GM19035 (cell line): ENCODE data around the gene AOC1.

ENCODE experiments used
- ATAC-seq: cut with Tn5 transposase; IDR thresholded peaks from one replicate; pipeline ENCODE4 v1.9.1; 2021; ENCODE audit not compliant: unreplicated experiment

Gene AOC1

DNA sequence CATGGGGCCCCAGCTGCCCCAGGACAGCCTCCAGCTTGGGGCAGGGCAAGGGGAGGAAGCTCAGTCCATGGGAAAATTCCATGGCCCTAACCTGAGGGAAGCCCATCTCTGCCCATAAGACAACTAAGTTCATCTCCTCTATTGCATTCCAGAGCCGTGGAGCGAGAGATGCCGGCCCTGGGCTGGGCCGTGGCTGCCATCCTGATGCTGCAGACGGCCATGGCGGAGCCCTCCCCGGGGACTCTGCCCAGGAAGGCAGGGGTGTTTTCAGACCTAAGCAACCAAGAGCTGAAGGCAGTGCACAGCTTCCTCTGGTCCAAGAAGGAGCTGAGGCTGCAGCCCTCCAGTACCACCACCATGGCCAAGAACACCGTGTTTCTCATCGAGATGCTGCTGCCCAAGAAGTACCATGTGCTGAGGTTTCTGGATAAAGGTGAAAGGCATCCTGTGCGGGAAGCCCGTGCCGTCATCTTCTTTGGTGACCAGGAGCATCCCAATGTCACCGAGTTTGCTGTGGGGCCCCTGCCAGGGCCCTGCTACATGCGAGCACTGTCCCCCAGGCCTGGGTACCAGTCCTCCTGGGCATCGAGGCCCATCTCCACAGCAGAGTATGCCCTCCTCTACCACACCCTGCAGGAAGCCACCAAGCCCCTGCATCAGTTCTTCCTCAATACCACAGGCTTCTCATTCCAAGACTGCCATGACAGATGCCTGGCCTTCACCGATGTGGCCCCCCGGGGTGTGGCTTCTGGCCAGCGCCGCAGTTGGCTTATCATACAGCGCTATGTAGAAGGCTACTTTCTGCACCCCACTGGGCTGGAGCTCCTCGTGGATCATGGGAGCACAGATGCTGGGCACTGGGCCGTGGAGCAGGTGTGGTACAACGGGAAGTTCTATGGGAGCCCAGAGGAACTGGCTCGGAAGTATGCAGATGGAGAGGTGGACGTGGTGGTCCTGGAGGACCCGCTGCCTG lies 4.3 kb downstream of the AOC1 start:
- ATAC-seq: no peak

DNA sequence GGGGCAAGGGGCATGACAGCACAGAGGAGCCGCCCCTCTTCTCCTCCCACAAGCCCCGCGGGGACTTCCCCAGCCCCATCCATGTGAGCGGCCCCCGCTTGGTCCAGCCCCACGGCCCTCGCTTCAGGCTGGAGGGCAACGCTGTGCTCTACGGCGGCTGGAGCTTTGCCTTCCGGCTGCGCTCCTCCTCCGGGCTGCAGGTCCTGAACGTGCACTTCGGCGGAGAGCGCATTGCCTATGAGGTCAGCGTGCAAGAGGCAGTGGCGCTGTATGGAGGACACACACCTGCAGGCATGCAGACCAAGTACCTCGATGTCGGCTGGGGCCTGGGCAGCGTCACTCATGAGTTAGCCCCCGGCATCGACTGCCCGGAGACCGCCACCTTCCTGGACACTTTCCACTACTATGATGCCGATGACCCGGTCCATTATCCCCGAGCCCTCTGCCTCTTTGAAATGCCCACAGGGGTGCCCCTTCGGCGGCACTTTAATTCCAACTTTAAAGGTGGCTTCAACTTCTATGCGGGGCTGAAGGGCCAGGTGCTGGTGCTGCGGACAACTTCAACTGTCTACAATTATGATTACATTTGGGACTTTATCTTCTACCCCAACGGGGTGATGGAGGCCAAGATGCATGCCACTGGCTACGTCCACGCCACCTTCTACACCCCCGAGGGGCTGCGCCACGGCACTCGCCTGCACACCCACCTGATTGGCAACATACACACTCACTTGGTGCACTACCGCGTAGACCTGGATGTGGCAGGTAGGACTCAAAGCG lies 5.1 kb downstream of the AOC1 start:
- ATAC-seq: no peak

DNA sequence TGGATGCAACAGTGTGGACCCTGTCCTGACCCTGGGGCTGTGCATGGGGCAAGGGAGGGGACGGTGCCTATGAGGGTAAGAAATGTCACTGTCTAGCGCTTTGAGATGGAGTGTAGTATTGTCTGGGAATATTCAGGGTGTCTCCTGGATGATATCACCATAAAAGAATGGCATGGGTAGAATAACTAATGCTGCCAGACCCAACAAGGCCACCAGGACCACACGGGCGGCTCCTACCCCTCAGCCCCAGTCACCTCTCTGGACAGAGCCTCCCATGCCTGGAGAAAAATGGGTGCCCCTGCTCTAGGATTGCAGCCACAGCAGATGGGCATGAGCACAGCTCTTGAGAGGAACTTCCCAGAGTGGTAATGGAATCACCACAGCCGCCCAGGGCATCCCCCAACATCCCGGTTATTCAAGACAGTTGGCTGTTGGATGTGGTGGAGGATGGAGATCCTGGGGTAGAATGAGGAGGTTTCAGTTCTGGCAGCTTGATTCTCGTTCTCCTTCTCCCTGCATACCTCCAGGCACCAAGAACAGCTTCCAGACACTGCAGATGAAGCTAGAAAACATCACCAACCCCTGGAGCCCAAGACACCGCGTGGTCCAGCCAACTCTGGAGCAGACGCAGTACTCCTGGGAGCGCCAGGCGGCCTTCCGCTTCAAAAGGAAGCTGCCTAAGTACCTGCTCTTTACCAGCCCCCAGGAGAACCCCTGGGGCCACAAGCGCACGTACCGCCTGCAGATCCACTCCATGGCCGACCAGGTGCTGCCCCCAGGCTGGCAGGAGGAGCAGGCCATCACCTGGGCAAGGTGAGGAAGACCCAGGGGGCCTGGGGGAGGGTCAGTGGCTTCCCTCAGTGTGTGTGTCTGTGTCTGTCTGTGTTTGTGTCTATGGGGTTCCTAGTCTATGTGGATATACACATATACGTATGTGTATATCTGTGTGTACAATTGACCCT lies 6.2 kb downstream of the AOC1 start:
- no peak for ATAC-seq

DNA sequence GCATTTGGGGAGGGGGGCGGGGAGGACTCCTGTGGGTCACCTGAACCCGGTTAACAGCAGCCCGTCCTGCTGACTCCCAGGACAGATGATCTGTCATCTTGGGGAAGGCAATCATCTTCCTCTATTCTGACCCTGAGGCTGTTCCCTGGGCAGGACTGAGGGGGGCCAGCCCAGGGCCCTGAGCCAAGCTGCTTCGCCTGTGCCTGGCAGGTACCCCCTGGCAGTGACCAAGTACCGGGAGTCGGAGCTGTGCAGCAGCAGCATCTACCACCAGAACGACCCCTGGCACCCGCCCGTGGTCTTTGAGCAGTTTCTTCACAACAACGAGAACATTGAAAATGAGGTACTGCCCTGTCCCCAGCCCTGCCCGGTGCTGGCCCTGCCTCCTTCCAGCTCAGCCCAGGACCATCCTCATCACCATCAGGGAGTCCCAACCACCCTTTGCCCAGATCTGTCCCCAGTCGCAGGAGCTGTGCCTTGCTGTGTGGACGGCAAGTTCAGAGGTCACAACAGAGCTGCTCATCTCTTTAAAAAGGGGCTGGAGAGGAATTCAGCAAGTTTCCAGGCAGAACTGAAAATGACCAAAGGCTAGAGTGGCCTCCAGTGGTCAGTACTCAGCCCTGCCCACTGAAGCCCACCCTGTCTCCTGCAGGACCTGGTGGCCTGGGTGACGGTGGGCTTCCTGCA lies 8.1 kb downstream of the AOC1 start:
- ATAC-seq: no peak

DNA sequence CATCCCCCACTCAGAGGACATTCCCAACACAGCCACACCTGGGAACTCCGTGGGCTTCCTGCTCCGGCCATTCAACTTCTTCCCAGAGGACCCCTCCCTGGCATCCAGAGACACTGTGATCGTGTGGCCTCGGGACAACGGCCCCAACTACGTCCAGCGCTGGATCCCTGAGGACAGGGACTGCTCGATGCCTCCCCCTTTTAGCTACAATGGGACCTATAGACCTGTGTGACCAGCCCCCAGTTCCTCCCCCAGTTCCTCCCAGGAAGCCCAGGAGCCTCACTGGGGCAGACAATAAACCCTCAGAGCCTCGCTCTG lies 8.6 kb downstream of the AOC1 start:
- no peak for ATAC-seq

DNA sequence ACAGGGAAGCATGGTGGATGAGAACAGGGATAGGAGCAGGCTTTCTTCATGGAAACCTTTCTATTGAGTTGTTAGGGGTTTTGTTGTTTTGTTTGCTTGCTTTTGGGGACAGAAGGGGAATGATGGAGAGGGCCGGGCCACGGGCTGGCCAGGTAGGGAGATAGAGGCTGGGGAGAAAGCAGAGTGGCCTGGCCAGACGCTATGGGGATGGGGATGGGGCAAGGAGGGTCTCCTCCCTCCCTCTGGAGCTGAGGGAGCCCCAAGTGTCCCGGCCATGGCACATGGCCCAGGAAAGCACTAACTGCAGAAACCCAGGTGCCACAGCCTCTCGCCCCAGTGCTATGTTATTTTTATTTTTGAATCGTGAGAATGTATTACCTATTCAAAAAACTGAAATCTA lies 10.0 kb downstream of the AOC1 start:
- no peak for ATAC-seq

DNA sequence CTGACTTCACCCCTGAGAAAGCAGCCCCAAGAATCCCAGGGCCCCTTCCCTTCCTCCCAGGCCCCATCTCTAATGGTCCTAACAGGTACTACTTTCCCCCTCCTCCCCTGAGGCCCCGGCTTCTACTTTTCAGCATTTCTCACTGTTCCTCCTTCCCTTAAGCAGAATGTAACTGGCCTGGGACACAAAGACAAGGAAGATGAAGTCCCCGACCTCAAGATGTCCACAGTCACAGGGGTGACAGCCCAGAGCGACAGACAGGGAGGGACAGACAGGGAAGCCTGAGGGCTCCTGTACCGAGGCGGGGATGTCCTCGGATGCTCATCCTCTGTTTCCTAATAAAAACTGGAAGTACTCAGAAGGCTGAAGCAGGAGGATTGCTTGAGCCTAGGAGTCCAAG lies 11.6 kb downstream of the AOC1 start:
- ATAC-seq: no peak

DNA sequence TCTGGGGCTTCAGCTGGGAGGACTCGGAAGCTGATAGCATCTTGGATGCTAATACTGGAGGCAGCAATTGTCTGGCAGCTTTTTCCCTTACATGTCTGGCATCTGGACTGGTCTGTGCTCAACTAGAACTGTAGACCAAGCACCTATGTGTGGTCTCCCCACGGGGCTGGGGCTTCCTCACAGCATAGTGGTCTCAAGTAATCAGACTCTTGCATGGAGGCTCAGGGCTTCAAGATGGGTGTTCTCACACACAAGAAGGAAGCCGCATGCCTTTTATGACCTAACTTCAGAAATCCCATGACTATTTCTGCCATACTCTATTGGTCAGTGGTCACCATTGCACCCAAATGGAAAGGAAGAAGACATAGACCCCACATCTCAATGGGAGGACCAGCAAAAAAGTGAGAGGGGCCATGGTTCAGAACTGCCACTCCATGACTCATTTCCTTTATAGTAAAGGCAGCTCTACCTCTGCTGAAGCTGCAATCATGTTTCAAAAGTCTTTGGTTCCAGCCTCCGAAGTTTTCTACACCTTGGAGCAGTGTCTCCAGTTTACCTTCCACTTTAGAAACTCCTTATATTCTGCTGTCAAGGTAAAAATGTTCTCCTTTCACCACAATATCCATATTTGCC lies 14.7 kb downstream of the AOC1 start:
- no peak for ATAC-seq

DNA sequence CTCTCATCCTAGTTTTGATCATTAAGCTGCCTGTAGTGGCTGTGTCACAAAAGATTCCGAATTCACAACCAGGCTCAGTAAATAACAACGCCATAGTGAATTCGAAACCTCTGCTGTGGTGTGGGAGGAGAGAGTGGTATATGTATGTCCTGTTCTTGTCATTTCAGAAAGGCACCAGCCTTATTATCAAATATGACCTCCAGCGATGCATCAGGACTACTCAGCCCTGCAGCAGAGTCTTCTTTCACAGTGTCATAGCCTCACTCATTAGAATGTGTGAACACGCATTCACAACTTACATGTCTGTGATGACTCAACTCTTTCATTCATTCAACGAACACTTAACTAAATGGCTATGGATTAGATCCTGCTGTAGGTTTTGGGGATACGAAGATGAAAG lies 15.3 kb downstream of the AOC1 start:
- ATAC-seq: no peak

DNA sequence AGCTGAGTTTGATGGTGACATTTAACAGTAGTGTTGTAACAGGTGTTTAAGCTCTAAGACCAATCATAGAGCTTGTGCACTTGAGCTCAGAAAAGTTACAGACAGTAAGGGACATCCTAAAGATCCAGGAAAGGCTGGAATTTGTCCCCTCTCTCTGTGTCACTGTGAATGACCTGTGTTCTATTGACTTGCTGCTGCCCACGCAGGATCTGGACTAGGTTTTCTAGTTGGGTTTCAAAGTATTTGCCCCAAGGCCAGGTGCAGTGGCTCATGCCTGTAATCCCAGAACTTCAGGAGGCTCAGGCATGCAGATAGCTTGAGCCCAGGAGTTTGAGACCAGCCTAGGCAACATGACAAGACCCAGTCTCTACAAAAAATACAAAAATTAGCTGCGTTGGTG lies 17.1 kb downstream of the AOC1 start:
- ATAC-seq: no peak

DNA sequence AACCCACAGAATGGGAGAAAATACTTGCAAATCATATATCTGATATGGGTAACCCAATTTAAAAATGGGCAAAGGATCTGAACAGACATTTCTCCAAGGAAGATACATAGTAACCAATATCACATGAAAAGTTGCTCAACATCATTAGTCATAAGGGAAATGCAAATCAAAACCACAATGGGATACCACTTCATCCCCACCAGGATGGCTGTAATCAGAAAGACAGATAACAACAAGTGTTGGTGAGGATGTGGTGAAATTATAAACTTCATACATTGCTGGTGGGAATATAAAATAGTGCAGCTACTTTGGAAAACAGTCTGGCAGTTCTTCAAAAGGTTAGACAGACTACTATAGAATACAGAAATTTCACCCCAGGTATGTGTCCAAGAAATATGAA lies 19.3 kb downstream of the AOC1 start:
- ATAC-seq: no peak

DNA sequence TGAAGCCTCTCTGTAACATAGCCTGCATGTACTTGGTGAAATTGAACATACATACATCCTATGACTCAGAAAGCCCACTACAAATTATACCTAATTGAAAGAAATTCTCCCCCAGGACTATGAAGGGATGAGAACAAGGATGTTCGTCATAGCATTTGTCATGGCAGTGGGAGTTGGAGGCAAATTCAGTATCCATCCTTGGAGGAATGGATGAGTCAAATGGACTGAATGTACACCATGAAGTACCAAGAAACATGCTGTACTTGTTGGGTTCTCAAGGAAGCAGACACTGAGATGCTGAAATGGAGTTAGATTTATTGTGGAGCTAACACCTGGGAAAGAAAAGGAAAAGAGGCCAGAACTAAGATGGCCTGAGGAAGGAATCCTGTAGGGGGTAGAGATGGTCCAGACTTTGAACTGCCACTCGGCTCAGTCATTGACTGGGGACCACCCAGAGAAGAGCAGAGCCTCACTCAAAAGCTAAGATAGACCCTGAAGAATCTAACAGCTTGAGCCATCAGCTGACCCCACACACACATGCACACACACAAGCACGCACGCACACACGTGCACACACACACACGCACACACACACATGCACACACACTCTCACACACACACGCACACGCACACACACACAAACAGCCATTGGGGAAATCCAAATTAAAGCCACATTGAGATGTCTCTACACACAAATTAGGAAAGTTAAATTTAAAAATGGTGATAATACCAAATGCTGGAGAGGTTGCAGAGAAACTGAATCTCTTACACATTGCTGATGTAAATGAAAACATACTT lies 22.3 kb downstream of the AOC1 start:
- ATAC-seq: no peak

DNA sequence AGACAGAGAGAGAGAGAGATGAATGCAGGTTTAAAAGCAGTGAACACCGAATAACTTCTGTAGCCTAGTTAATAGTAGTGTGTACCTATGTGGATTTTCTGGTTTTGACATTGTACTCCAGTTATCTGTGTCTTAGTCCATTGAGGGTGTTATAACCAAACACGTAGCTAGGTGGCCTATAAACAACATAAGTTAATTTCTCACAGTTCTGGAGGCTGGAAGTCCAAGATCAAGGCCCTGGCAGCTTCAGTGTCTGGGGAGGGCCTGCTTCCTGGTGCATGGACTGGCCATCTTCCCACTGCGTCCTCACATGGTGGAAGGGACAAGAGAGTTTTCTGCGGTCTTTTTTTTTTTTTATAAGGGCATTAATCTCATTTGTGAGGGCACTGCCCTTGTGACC lies 23.5 kb downstream of the AOC1 start:
- ATAC-seq: no peak

DNA sequence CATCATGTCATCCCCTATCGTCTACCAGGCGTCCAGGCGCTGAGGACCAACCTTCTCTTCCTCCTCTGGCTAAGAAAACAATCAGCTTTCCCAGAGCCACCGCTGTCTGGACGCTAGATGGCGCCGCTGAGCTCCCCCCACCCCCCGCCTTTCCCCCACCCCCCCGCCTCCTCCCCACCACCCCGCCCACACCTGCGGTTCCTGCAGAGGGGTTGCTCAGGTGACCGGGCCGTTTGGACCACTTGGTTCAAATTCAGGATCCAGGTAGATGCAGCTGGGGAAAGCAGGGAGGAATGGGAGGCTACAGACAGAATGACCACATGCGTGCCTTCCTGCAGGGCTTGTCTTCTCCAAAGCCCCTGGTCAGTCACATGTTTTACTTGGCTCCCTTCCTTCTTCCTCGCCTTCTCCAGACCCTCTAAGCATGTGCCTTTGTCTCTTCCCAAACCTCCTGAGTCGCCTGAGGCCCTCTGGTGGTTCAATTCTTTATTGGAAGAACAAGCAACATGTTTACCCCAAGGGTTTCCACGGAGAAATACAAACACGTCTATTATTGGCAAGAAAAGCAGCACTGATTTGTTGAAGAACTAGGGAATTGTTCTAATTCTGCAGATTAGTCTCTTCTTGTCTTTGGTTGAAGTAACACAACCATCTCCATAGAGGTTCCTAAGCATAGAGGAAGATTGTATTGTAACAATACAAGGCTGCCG lies 24.7 kb downstream of the AOC1 start:
- no peak for ATAC-seq

DNA sequence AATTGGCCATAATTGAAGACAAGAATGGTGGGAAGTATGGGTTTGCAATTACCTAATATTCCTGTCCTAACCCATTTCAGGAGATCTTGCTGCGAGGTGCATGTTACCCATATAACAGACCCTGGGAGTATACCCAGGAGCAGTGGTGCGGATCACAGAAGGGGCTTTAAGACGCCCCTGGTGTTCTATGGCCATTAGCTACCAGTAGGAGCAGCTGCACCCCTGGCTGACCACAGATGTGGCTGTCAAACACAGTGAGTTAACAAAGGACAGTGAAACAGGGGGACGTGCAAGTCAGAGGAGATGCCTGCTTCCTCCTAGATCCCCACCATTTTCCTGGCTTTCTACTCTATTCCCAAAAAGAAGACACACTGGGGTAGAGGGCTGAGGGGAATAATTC lies 25.2 kb downstream of the AOC1 start:
- ATAC-seq: no peak

DNA sequence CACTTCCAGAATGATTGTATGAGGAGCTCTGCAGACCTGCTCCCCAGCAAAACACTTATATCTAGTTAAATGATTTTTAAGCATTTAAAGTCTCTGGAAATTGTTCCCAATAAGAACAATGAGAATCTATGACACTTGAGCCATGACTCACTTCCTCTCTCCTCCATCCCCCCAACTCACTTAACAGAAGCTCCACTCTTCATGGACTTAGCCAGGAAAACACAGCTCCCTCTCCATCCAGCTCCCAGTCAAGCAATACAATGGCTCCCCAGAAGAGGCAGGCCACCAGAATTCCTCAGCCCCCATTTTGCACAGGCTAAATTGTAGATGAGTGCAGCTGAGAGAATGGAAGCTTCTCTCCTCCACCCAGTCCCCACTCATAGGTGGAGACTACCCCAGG lies 27.0 kb downstream of the AOC1 start:
- no peak for ATAC-seq

DNA sequence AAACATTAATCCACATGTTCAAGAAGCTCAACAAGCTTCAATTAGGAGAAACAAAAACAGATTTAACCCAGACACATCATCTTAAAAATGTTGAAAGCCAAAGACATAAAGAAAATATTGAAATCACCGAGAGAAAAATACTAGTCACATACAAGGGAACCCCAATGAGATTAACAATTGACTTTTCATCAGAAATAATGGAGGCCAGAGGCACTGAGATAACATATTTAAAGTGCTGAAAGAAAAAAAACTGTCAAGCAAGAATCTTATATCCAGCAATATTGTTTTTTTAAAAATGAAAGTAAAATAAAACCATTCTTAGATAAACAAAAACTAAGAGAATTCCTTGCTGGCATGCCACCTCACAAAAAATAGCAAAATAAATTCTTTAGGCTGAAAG lies 28.9 kb downstream of the AOC1 start:
- ATAC-seq: no peak

DNA sequence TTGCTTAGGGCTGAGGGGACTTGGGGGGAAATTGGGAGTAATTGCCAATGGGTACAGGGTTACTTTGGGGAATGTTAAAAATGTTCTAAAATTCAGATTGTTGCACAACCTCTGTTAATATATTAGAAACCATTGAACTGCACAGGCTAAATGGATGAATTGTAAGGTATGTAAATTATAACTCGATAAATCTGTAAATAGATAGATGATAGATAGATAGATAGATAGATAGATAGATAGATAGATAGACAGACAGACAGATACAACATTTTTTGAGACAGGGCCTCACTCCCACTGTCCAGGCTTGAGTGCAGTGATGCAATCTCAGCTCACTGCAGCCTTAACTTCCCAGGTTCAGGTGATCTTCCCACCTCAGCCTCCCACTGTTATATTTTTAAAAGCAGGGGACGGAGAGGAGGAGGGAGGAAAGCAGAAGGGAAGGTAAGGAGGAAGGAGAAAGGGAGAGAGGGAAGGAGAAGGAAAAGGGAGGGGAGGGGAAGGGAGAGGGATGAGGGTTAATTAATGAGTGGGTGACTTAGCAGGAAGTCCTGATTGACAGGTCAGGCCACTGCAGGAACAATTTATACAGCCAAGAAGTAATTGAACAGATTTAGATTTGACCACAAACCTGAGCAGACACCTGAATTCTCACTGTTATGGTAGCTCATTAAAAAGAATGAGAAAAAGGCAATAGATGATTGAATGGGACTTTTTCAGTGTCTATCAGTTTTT lies 38.7 kb downstream of the AOC1 start:
- no peak for ATAC-seq
